Measurements from ENCODE around the gene DSCAML1. TPM values are rescaled to one million over a fixed set of nuclear protein-coding genes. Genes with fewer than 3 reads are reported as not detected.

Gene DSCAML1
- total and polyA plus RNA-seq, 10 of the 15 experiments (the other 5 are each of a cell fraction or from before 2014, with no cell fraction given) = 0.03 to 0.18 (median 0.06) TPM; not detected in 1

- intact Hi-C loops (cut with micrococcal nuclease; ENCODE audit: unreplicated experiment) = no loop called here
- WGBS (ENCODE audit: insufficient coverage, insufficient replicate concordance, low lambda C conversion rate, missing lambda C conversion rate) = 29% methylated on average over 6 of the region's 6 CpGs
Measured at GRCh38 chr11:117435326-117435725, 361.7 kb downstream of the DSCAML1 start.

More at GRCh38 chr11:117435326-117435725, 361.7 kb downstream of the DSCAML1 start:
- H3K9ac ChIP-seq (ENCODE audit: control insufficient read depth, insufficient read depth, low read length) = no peak overlapping the region
- no peaks in the 10 kb centered on the region for H3K79me2 ChIP-seq (ENCODE audit: control insufficient read depth, insufficient read depth, low read length)
- SMC1A ChIA-PET (ENCODE audit: uncharacterized antibody, unreplicated experiment) = interaction anchor here (1.2 kb wide), 1 partner anchor 113 kb away, joined by 3 read pairs; no protein-coding TSS in a partner anchor
- H3K4me3 ChIP-seq = no peak overlapping the region
- TF ChIP-seq ETV6 (conservative IDR thresholded peaks at IDR 0.05 in 1 of 2, IDR thresholded peaks at IDR 0.05 in 1 of 2; ENCODE audit: borderline replicate concordance in 1 of 2, low read depth in 1 of 2) = no peak
- TF ChIP-seq SPI1 (IDR thresholded peaks at IDR 0.05; ENCODE audit: borderline replicate concordance, insufficient read depth, low read depth, low read length) = peak; percentile 74
- TF ChIP-seq GATAD2B (conservative IDR thresholded peaks at IDR 0.05; ENCODE audit: low read depth) = 0 out of 2 replicates have a peak, but pooled peaks have one; percentile 24
- 0 out of 2 replicates have a peak, but pooled peaks have one; percentile 11 for TF ChIP-seq YY1 (IDR thresholded peaks at IDR 0.05; ENCODE audit: low read depth, low read length)
- TF ChIP-seq IKZF1 (conservative IDR thresholded peaks at IDR 0.05) = peak; percentile 27; the same call in 1 of the 2 replicates
- TF ChIP-seq PRDM15 (CRISPR knock-in tag; IDR thresholded peaks at IDR 0.05) = no peak
- no peak for DNase-seq (ENCODE audit: low read depth, low spot score)
- H2AFZ ChIP-seq (ENCODE audit: control insufficient read depth, low read depth, low read length) = no peak overlapping the region
- no peaks in the 10 kb centered on the region for H3K36me3 ChIP-seq (ENCODE audit: control insufficient read depth in 2 of 2, insufficient read depth in 2 of 2, low read length in 1 of 2)
- peaks cover 19% of the 10 kb centered on the region for H3K4me1 ChIP-seq (ENCODE audit: control insufficient read depth, insufficient read depth, low read length)
- no peaks in the 10 kb centered on the region; a peak in 1 of 4 replicates for H3K27me3 ChIP-seq (replicated peaks in 1 of 2; ENCODE audit: control insufficient read depth in 2 of 2, insufficient read depth in 2 of 2, low read length in 1 of 2)
- ATAC-seq = peak; percentile 79
- in situ Hi-C loops (cut with MboI) = loop anchor here (25.0 kb wide), 1 partner anchor 627 kb away; no protein-coding TSS in a partner anchor
- no peaks in the 10 kb centered on the region for H4K20me1 ChIP-seq (ENCODE audit: control insufficient read depth, insufficient read depth)
- H3K9me3 ChIP-seq (replicated peaks; ENCODE audit: control insufficient read depth, insufficient read depth, low read length) = no peaks in the 10 kb centered on the region
- RAD21 ChIA-PET (ENCODE audit: unreplicated experiment) = interaction anchor here (0.6 to 0.8 kb wide), 2 partner anchors 10 to 21 kb away, joined by 3 to 4 read pairs; no protein-coding TSS in a partner anchor
- peak; percentile 70 for FAIRE-seq
- POLR2A ChIA-PET = no interaction called here
- peak overlapping the region; percentile 68 for H3K4me2 ChIP-seq (ENCODE audit: control insufficient read depth, insufficient read depth)
- CTCF ChIA-PET = interaction anchor here (1.4 to 1.5 kb wide), 2 partner anchors 9 to 372 kb away, joined by 3 to 9 read pairs; no protein-coding TSS in a partner anchor
- no TSS peak for BruUV-seq (replicated peaks)
- no peak overlapping the region for H3K27ac ChIP-seq (ENCODE audit: control insufficient read depth, insufficient read depth)

Data from GM12878 (cell line).